Measurements from ENCODE around the gene KIF26B.

DNA sequence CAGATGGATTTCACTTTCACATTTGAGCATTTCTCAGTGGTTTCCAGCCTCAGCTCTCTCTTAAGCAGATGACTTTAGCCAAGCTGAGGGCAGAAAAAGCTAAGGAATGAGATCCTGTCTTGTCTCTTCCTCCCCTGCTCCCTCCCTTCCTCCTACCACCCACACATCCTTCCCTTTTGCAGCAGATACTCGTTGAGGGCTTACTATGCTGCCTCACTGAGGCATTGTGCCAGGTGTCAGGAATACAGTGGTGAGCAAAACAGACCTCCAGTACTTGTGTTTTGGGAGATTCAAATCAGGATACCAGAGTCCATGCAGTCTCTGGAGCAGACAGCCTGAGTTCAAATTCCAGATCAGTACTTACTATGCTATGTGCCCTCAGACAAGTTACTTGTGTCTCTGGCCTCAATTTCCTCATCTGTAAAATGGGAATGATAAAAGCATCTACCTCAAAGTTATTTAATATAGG is 43.2 kb downstream of the KIF26B start:
- TF ChIP-seq EZH2 (IDR thresholded peaks at IDR 0.05; ENCODE audit: low read length, unreplicated experiment): no peak
- no peak for TF ChIP-seq CTCF (conservative IDR thresholded peaks at IDR 0.05; ENCODE audit: low read depth, low read length)
